Measurements from ENCODE around the gene SLC41A2. TPM values are rescaled to one million over a fixed set of nuclear protein-coding genes. Genes with fewer than 3 reads are reported as not detected.

SLC41A2 gene
- total RNA-seq, 1 donor from 2014 or later: 28.6 TPM

DNA sequence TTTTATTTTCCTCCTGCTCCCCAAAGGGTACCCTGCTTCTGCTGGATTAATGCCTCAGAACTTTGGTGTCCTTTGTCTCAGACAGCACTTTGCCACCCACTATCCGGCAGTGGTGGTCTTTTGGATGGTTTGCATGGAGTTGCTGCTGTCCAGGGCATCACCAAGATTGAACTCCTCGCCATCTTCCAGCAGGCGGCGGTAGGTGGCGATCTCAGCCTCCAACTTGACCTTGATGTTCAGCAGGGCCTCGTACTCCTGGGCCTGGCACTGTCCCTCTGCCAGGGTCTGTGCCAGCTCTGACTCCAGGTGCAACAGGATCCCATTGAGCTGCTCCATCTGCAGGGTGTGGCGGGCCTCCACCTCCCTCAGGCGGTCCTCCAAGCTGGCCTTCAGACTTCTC, 18.6 kb upstream of the SLC41A2 start:
- no peak overlapping the region for H3K4me3 ChIP-seq
- intact Hi-C loops (cut with DNase I): no loop called here
- no peaks in the 10 kb centered on the region for H3K27me3 ChIP-seq
- no peaks in the 10 kb centered on the region for H3K36me3 ChIP-seq
- no peaks in the 10 kb centered on the region for H3K9me3 ChIP-seq
- DNase-seq (no peak), ATAC-seq (no peak)
- H3K4me1 ChIP-seq: no peaks in the 10 kb centered on the region
- no peak overlapping the region for H3K27ac ChIP-seq
- no peak for TF ChIP-seq CTCF (IDR thresholded peaks at IDR 0.05)

- ATAC-seq (no peak), DNase-seq (no peak)
- intact Hi-C loops (cut with DNase I): no loop called here
- no peaks in the 10 kb centered on the region for H3K9me3 ChIP-seq
- H3K4me1 ChIP-seq: no peaks in the 10 kb centered on the region
- no peak for TF ChIP-seq CTCF (IDR thresholded peaks at IDR 0.05)
- H3K4me3 ChIP-seq: no peak overlapping the region
- no peak overlapping the region for H3K27ac ChIP-seq
- no peaks in the 10 kb centered on the region for H3K36me3 ChIP-seq
- no peaks in the 10 kb centered on the region for H3K27me3 ChIP-seq
Observed at GRCh38 chr12:104975587-104976343, 17.7 kb upstream of the SLC41A2 start.

DNA sequence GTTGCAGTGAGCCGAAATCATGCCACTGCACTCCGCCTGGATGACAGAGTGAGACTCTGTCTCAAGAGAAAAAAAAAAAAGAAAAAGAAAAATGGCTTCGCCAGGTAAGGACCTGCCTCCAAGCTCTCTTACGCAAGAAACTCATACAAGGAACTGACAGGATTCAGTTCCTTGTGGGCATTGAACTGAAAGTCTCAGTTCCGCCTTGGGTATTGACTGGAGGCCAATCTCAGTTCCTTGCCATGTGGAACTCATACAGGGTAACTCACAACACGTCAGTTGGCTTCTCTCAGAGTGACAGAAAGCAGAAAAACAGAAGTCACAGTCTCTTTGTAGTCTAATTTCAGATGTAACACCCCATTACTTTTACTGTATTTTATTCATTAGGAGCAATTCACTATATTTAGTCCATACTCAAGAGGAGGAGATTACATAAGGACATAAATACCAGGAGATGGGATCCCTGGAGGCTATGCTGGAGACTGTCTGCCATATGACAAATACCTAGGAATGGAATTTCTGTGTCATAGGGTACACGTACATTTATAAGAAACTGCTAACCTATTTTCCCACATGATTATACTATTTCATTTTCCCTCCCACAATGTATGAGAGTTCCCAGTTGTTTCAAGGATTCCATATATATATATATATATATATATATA, 16.7 kb upstream of the SLC41A2 start:
- no peak for DNase-seq
- ATAC-seq: peak; percentile 97

GRCh38 chr12:104973250-104973649, 15.2 kb upstream of the SLC41A2 start:
- intact Hi-C loops (cut with DNase I): no loop called here

More for the DNA sequence above, 16.7 kb upstream of the SLC41A2 start:
- Histone ChIP-seq H3K9me3 (no peaks in the 10 kb centered on the region), H3K4me1 (no peaks in the 10 kb centered on the region), H3K27me3 (no peaks in the 10 kb centered on the region), H3K4me3 (no peak overlapping the region), H3K36me3 (no peaks in the 10 kb centered on the region), H3K27ac (no peak overlapping the region)
- intact Hi-C loops (cut with DNase I): no loop called here
- no peak for TF ChIP-seq CTCF (IDR thresholded peaks at IDR 0.05)

DNA sequence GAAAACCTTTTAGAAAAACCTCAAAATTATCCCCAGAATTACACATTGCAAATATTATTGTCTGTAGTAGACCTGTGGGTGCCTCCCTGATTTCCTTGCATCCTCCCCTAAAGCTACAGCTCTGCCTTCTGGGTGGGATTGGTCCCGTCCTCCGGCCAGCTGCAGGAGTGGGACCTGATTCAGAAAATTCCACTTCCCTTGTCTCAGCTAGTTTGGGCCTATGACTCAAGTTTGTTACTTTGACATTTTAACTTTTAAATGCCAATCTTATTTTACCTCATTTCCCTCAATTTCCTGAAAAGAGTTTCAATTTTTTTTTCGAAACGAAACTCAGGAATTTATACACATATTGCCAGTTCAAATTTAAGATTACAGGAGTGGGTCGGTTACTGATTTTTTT, 13.2 kb upstream of the SLC41A2 start:
- Histone ChIP-seq H3K36me3 (no peaks in the 10 kb centered on the region), H3K27me3 (no peaks in the 10 kb centered on the region), H3K27ac (no peak overlapping the region), H3K4me1 (no peaks in the 10 kb centered on the region), H3K9me3 (no peaks in the 10 kb centered on the region), H3K4me3 (no peak overlapping the region)
- no peak for ATAC-seq
- intact Hi-C loops (cut with DNase I): no loop called here
- no peak for TF ChIP-seq CTCF (IDR thresholded peaks at IDR 0.05)
- no peak for DNase-seq

More at GRCh38 chr12:104973250-104973649, 15.2 kb upstream of the SLC41A2 start:
- Histone ChIP-seq H3K27me3 (no peaks in the 10 kb centered on the region), H3K9me3 (no peaks in the 10 kb centered on the region), H3K27ac (no peak overlapping the region), H3K4me1 (no peaks in the 10 kb centered on the region), H3K36me3 (no peaks in the 10 kb centered on the region), H3K4me3 (no peak overlapping the region)
- TF ChIP-seq CTCF (IDR thresholded peaks at IDR 0.05): no peak
- DNase-seq: no peak
- no peak for ATAC-seq

All from upper lobe of right lung (tissue), 1 donor.